ENCODE results near the gene TRMT10A.

The TRMT10A gene

DNA sequence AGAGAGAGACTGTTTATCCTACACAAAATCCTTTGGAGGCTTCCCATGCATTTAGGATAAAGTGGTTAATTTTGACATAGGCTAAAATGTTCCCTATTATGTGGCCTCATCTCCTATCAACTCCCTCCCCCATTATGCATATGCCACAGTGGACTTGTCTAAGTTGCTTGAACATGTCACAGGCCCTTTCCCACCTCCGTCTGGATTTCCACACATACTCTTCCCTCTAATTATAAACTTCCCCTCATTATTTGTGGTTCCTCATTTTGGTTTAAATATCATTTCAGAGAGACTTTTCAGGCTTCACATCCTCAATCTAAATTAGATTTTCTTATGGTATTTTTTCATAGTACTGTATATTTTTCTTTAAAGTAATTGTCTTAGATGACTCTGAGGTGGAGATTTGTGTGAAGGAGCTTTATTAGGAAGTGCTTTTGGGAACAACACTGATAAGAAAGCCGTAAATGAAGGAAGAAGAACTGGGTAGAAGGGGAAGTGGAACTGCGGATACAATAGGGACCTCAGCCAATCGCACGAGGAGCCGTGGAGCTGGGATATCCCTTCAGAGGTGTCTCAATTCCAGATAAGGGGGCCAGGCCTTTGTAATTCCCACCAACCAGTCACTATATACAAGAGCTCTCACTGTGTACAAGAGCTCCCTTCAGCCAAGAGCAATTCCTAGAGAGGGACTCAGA is 45.1 kb downstream of the TRMT10A start:
- no peak overlapping the region for H3K4me3 ChIP-seq (ENCODE audit: low read depth in 1 of 2, low read length in 2 of 2)

DNA sequence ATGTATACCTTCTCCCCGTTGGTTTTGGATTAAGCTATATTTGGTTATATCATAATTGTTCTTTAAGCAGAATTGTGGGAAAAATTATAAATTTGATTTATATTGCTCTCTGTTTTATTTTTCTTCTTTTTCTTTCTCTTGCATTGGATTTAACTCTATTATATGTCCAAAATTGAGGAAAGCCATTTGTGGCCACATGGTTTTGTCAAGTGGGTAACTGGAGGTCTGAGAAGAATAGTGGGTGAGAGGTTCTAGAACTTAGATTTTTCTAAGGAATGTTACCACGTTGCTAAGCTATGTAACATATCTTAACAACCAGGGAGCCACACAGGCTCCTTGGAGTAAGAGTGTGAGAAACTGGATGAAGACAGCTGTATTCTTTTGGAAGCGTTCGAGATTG is 53.1 kb downstream of the TRMT10A start, which contains the start of gene C4orf17:
C4orf17 (plus strand) TSS at position 301 of the 400 bp plus-strand sequence. CDS start 2,061 bp downstream, outside the sequence.
- Histone ChIP-seq H3K9ac (ENCODE audit: low read depth in 1 of 2, low read length in 2 of 2) (no peak within 1 kb of the TSS), H3K4me1 (ENCODE audit: control insufficient read depth in 1 of 2, insufficient read depth in 2 of 2, low read length in 2 of 2) (no peaks in the 10 kb centered on the region), H3K4me3 (ENCODE audit: low read depth in 1 of 2, low read length in 2 of 2) (no peak within 1 kb of the TSS), H3K27ac (ENCODE audit: low read depth, low read length) (no peak within 1 kb of the TSS), H3K27me3 (ENCODE audit: control insufficient read depth in 1 of 2, insufficient read depth in 2 of 2, low read length in 2 of 2) (no peaks in the 10 kb centered on the region), H3K9me3 (ENCODE audit: control insufficient read depth in 1 of 2, low read length in 2 of 2) (no peaks in the 10 kb centered on the region), H3K36me3 (ENCODE audit: control insufficient read depth in 1 of 2, insufficient read depth in 2 of 2, low read length in 2 of 2) (no peaks in the 10 kb centered on the region)

More for the DNA sequence above, 45.1 kb downstream of the TRMT10A start:
- Histone ChIP-seq H3K9me3 (ENCODE audit: control insufficient read depth in 1 of 2, low read length in 2 of 2) (no peaks in the 10 kb centered on the region), H3K4me1 (ENCODE audit: control insufficient read depth in 1 of 2, insufficient read depth in 2 of 2, low read length in 2 of 2) (no peaks in the 10 kb centered on the region), H3K36me3 (ENCODE audit: control insufficient read depth in 1 of 2, insufficient read depth in 2 of 2, low read length in 2 of 2) (no peaks in the 10 kb centered on the region), H3K27me3 (ENCODE audit: control insufficient read depth in 1 of 2, insufficient read depth in 2 of 2, low read length in 2 of 2) (no peaks in the 10 kb centered on the region), H3K27ac (ENCODE audit: low read depth, low read length) (no peak overlapping the region), H3K9ac (ENCODE audit: low read depth in 1 of 2, low read length in 2 of 2) (no peak overlapping the region)

GRCh38 chr4:99507762-99508161 is 56.1 kb downstream of the TRMT10A start:
- Histone ChIP-seq H3K4me3 (ENCODE audit: low read depth in 1 of 2, low read length in 2 of 2) (no peak overlapping the region), H3K36me3 (ENCODE audit: control insufficient read depth in 1 of 2, insufficient read depth in 2 of 2, low read length in 2 of 2) (no peaks in the 10 kb centered on the region), H3K27ac (ENCODE audit: low read depth, low read length) (no peak overlapping the region), H3K9ac (ENCODE audit: low read depth in 1 of 2, low read length in 2 of 2) (no peak overlapping the region), H3K4me1 (ENCODE audit: control insufficient read depth in 1 of 2, insufficient read depth in 2 of 2, low read length in 2 of 2) (no peaks in the 10 kb centered on the region), H3K27me3 (ENCODE audit: control insufficient read depth in 1 of 2, insufficient read depth in 2 of 2, low read length in 2 of 2) (no peaks in the 10 kb centered on the region), H3K9me3 (ENCODE audit: control insufficient read depth in 1 of 2, low read length in 2 of 2) (no peaks in the 10 kb centered on the region)

- Histone ChIP-seq H3K27me3 (ENCODE audit: control insufficient read depth in 1 of 2, insufficient read depth in 2 of 2, low read length in 2 of 2) (no peaks in the 10 kb centered on the region), H3K9ac (ENCODE audit: low read depth in 1 of 2, low read length in 2 of 2) (no peak overlapping the region), H3K4me1 (ENCODE audit: control insufficient read depth in 1 of 2, insufficient read depth in 2 of 2, low read length in 2 of 2) (no peaks in the 10 kb centered on the region), H3K36me3 (ENCODE audit: control insufficient read depth in 1 of 2, insufficient read depth in 2 of 2, low read length in 2 of 2) (no peaks in the 10 kb centered on the region), H3K9me3 (ENCODE audit: control insufficient read depth in 1 of 2, low read length in 2 of 2) (no peaks in the 10 kb centered on the region), H3K27ac (ENCODE audit: low read depth, low read length) (no peak overlapping the region), H3K4me3 (ENCODE audit: low read depth in 1 of 2, low read length in 2 of 2) (no peak overlapping the region)
Observed at GRCh38 chr4:99507349-99507748, 56.5 kb downstream of the TRMT10A start.

GRCh38 chr4:99506781-99507180 is 57.1 kb downstream of the TRMT10A start:
- H3K9ac ChIP-seq (ENCODE audit: low read depth in 1 of 2, low read length in 2 of 2), result no peak overlapping the region
- no peaks in the 10 kb centered on the region for H3K27me3 ChIP-seq (ENCODE audit: control insufficient read depth in 1 of 2, insufficient read depth in 2 of 2, low read length in 2 of 2)
- H3K4me1 ChIP-seq (ENCODE audit: control insufficient read depth in 1 of 2, insufficient read depth in 2 of 2, low read length in 2 of 2), result no peaks in the 10 kb centered on the region
- no peak overlapping the region for H3K27ac ChIP-seq (ENCODE audit: low read depth, low read length)
- no peak overlapping the region for H3K4me3 ChIP-seq (ENCODE audit: low read depth in 1 of 2, low read length in 2 of 2)
- no peaks in the 10 kb centered on the region for H3K9me3 ChIP-seq (ENCODE audit: control insufficient read depth in 1 of 2, low read length in 2 of 2)
- no peaks in the 10 kb centered on the region for H3K36me3 ChIP-seq (ENCODE audit: control insufficient read depth in 1 of 2, insufficient read depth in 2 of 2, low read length in 2 of 2)

DNA sequence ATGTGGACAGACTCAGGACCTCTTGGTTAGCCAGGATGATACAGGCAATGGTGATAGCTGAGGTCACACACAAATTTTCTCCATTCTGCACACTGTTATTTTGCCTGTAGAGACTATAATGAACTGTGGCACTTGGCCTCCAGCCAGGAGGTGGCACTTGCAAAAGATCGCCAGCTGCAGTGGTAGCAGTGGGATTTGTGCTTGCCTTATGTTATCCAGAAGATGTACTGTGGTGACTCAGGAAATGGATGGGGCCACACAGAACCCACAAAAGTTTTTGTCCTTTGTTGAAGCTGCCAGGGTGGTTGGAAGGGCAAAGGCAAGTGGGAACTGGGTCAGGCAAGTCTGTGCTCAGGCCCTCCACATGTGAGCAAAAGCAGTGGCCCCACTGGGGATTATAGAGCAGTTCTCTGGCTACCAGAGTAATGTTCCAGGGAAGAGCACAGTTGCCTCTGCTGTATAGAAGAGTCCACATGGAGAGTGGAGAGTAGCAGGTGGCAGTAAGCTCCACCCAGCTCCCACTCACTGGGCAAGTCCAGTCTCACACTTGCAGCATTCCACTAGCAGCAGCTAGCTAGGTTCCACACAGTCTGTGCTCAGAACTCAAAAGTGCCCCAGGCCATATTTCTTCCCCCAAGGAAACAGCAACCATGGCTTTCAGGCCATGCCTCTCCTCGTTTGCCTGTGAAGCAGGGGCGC is 58.9 kb downstream of the TRMT10A start:
- H3K9me3 ChIP-seq (ENCODE audit: control insufficient read depth in 1 of 2, low read length in 2 of 2), result no peaks in the 10 kb centered on the region
- no peak overlapping the region for H3K9ac ChIP-seq (ENCODE audit: low read depth in 1 of 2, low read length in 2 of 2)
- H3K27me3 ChIP-seq (ENCODE audit: control insufficient read depth in 1 of 2, insufficient read depth in 2 of 2, low read length in 2 of 2), result no peaks in the 10 kb centered on the region
- H3K4me1 ChIP-seq (ENCODE audit: control insufficient read depth in 1 of 2, insufficient read depth in 2 of 2, low read length in 2 of 2), result no peaks in the 10 kb centered on the region
- H3K36me3 ChIP-seq (ENCODE audit: control insufficient read depth in 1 of 2, insufficient read depth in 2 of 2, low read length in 2 of 2), result no peaks in the 10 kb centered on the region
- H3K4me3 ChIP-seq (ENCODE audit: low read depth in 1 of 2, low read length in 2 of 2), result no peak overlapping the region
- no peak overlapping the region for H3K27ac ChIP-seq (ENCODE audit: low read depth, low read length)

Data from duodenal mucosa (tissue), 2 donors.